Epithelial cell of proximal tubule (primary cell): ENCODE measurements around the gene TMEM203. TPM values are rescaled to one million over a fixed set of nuclear protein-coding genes. Genes with fewer than 3 reads are reported as not detected.
A peak's percentile ranks its signal among the peaks of the same experiment; 100 is the strongest.

ENCODE experiments used
- DNase-seq: peaks from one replicate; pipeline ENCODE4 v3.0.0-alpha.2; 2011; ENCODE audit warnings: low read depth
- H3K4me3 ChIP-seq: 2 replicates; pipeline ENCODE4 v1.5.1; 2011; ENCODE audit warnings: low read depth, mild to moderate bottlenecking, low read length
- CTCF ChIP-seq: conservative IDR thresholded peaks from 2 replicates; pipeline ENCODE4 v1.5.1; 2012; ENCODE audit warnings: low read depth, mild to moderate bottlenecking, low read length
- total RNA-seq: library from RNA; depleted of rRNA; stranded (reverse); fragments of >200 nt; gene quantifications from 2 replicates; pipeline ENCODE4 v1.2.3, GENCODE V29; 2015

Gene TMEM203
- total RNA-seq, 1 donor from 2014 or later, result 39.4 TPM

- H3K4me3 ChIP-seq, result no peak overlapping the region
- no peak for TF ChIP-seq CTCF
- no peak for DNase-seq
These were observed 28.7 kb upstream of the TMEM203 start for GRCh38 chr9:137234055-137234697.

- no peak for TF ChIP-seq CTCF
- DNase-seq, result no peak
- H3K4me3 ChIP-seq, result no peak overlapping the region
These were observed 27.9 kb upstream of the TMEM203 start for GRCh38 chr9:137233143-137233980.

GRCh38 chr9:137232510-137232909, 27.1 kb upstream of the TMEM203 start:
- H3K4me3 ChIP-seq, result no peak overlapping the region

GRCh38 chr9:137232101-137232500, 26.7 kb upstream of the TMEM203 start:
- no peak for DNase-seq
- TF ChIP-seq CTCF, result no peak

More at GRCh38 chr9:137232510-137232909, 27.1 kb upstream of the TMEM203 start:
- no peak for DNase-seq
- no peak for TF ChIP-seq CTCF

GRCh38 chr9:137231372-137232039, 26.1 kb upstream of the TMEM203 start:
- TF ChIP-seq CTCF, result no peak
- DNase-seq, result no peak
- peak overlapping the region; percentile 16 for H3K4me3 ChIP-seq

More at GRCh38 chr9:137232101-137232500, 26.7 kb upstream of the TMEM203 start:
- peak overlapping the region; percentile 16 for H3K4me3 ChIP-seq

GRCh38 chr9:137230705-137231371, 25.4 kb upstream of the TMEM203 start, which contains the start of gene SLC34A3:
Gene SLC34A3, plus strand, starts transcription at chr9:137230901. Its CDS starts 802 bp downstream, at chr9:137231703.
- no peak for TF ChIP-seq CTCF
- DNase-seq, result no peak
- H3K4me3 ChIP-seq, result no peak within 1 kb of the TSS
